HCT116 (cell line): ENCODE measurements around the gene OR8D2. TPM values are rescaled to one million over a fixed set of nuclear protein-coding genes. Genes with fewer than 3 reads are reported as not detected.

ENCODE experiments used
- ATAC-seq: fragments of 200-7000 bp; cut with Tn5 transposase; 2 replicates; pipeline ENCODE4 v1.9.1; 2020; ENCODE audit warnings: mild to moderate bottlenecking, moderate library complexity
- BruUV-seq: library from RNA; stranded (reverse); fragments of 400-500 nt; replicated peaks from 2 replicates; lab custom pipeline; 2021; lab: Mats Ljungman, UMichigan
- CTCF ChIA-PET: fragments of 300-600 bp; sonication (Branson Sonifier 250); formaldehyde crosslinking; loops from one replicate; lab custom pipeline; 2021; ENCODE audit warnings: antibody characterized with exemption; lab: Charles Lee
- POLR2A ChIA-PET: fragments of 300-600, 350-600 bp; sonication (Branson Sonifier 250); formaldehyde crosslinking; loops from one replicate; lab custom pipeline; 2021; ENCODE audit warnings: antibody characterized with exemption; lab: Charles Lee
- RAD21 ChIA-PET, 2 experiments: fragments of 300-600 bp; sonication (Branson Sonifier 250); formaldehyde crosslinking; loops; one replicate each; lab custom pipeline; 2023; ENCODE audit warnings: low total read pairs in 2 of 2; ENCODE audit not compliant: uncharacterized antibody in 2 of 2, unreplicated experiment in 2 of 2, low non-redundant PET in 1 of 2; lab: Charles Lee
- DNase-seq: peaks from one replicate; pipeline ENCODE4 v3.0.0-alpha.2; 2010; ENCODE audit warnings: low read depth, low spot score
- H2AFZ ChIP-seq: fragments of 200-600 bp; shearing (Covaris generic), sonication (generic); 2 replicates; pipeline ENCODE4 v1.6.1; 2017; ENCODE audit warnings: low read depth, mixed run types, mixed read lengths, antibody characterized with exemption, low read length; ENCODE audit not compliant: poor library complexity, severe bottlenecking
- H3K27ac ChIP-seq: 2 replicates; pipeline ENCODE4 v1.5.1; 2012; ENCODE audit warnings: low read depth, low read length
- H3K27me3 ChIP-seq: fragments of 200-600 bp; sonication (generic); 2 replicates; pipeline ENCODE4 v1.6.1; 2016; ENCODE audit warnings: mixed run types, low read length, mixed read lengths; ENCODE audit not compliant: insufficient read depth
- H3K36me3 ChIP-seq, 2 experiments: fragments of 200-500 bp in 1 of 2; fragments of 200-600 bp in 1 of 2; sonication (Bioruptor generic) in 1 of 2; sonication (generic) in 1 of 2; 2 replicates each; pipeline versions ENCODE4 v1.5.1 to v1.6.1; 2014 to 2016; ENCODE audit warnings: low read length in 2 of 2, inconsistent platforms in 1 of 2, mixed read lengths in 1 of 2, mixed run types in 1 of 2; ENCODE audit not compliant: insufficient read depth in 2 of 2, control insufficient read depth in 1 of 2
- H3K4me1 ChIP-seq, 2 experiments: fragments of 200-600 bp in 1 of 2; sonication (generic) in 1 of 2; 2 replicates each; pipeline versions ENCODE4 v1.5.1 to v1.6.1; 2012 to 2017; ENCODE audit warnings: low read length in 2 of 2, inconsistent platforms in 1 of 2, mild to moderate bottlenecking in 1 of 2, mixed read lengths in 1 of 2, mixed run types in 1 of 2, moderate library complexity in 1 of 2; ENCODE audit not compliant: insufficient read depth in 2 of 2, control insufficient read depth in 1 of 2
- H3K4me2 ChIP-seq: fragments of 200-600 bp; sonication (generic); 2 replicates; pipeline ENCODE4 v1.6.1; 2017; ENCODE audit warnings: mixed run types, low read length, mixed read lengths
- H3K4me3 ChIP-seq, 2 experiments: fragments of 200-600 bp in 1 of 2; sonication (generic) in 1 of 2; replicated peaks in 1 of 2; 2 replicates each; pipeline ENCODE4 v1.5.1; 2011 to 2016; ENCODE audit warnings: low read length in 2 of 2, control low read depth in 1 of 2, low read depth in 1 of 2, mild to moderate bottlenecking in 1 of 2, mixed read lengths in 1 of 2, mixed run types in 1 of 2
- H3K79me2 ChIP-seq: fragments of 200-600 bp; sonication (generic); 2 replicates; pipeline ENCODE4 v1.6.1; 2017; ENCODE audit warnings: mild to moderate bottlenecking, mixed run types, low read length, moderate library complexity, mixed read lengths; ENCODE audit not compliant: insufficient read depth
- H3K9ac ChIP-seq: fragments of 200-600 bp; sonication (generic); 2 replicates; pipeline ENCODE4 v1.6.1; 2016; ENCODE audit warnings: low read length, mixed read lengths
- H3K9me2 ChIP-seq: fragments of 200-600 bp; sonication (generic), shearing (Covaris generic); 2 replicates; pipeline ENCODE4 v1.6.1; 2017; ENCODE audit warnings: mixed run types, mild to moderate bottlenecking, moderate library complexity; ENCODE audit not compliant: insufficient read depth
- H3K9me3 ChIP-seq, 2 experiments: fragments of 200-500 bp in 1 of 2; fragments of 200-600 bp in 1 of 2; sonication (Bioruptor generic) in 1 of 2; sonication (generic) in 1 of 2; 2 replicates each; pipeline ENCODE4 v1.6.1; 2014 to 2017; ENCODE audit warnings: low read length in 2 of 2, mixed read lengths in 2 of 2, inconsistent platforms in 1 of 2, low read depth in 1 of 2, mild to moderate bottlenecking in 1 of 2, mixed run types in 1 of 2, moderate library complexity in 1 of 2; ENCODE audit not compliant: control insufficient read depth in 1 of 2, insufficient read depth in 1 of 2
- H4K20me1 ChIP-seq: fragments of 200-600 bp; sonication (generic), shearing (Covaris generic); 2 replicates; pipeline ENCODE4 v1.6.1; 2017; ENCODE audit warnings: mixed run types, mild to moderate bottlenecking, moderate library complexity; ENCODE audit not compliant: insufficient read depth
- CBX3 ChIP-seq: IDR thresholded peaks from 2 replicates; pipeline ENCODE4 v1.6.1; 2012; ENCODE audit warnings: low read depth
- CTCF ChIP-seq, 3 experiments: fragments of 200-600 bp in 1 of 3; sonication (generic) in 1 of 3; IDR thresholded peaks in 2 of 3; conservative IDR thresholded peaks in 1 of 3; 2 replicates each; pipeline ENCODE4 v1.5.1; 2012 to 2017; ENCODE audit warnings: low read depth in 2 of 3, low read length in 2 of 3, antibody characterized with exemption in 1 of 3, borderline replicate concordance in 1 of 3, control low read depth in 1 of 3, mild to moderate bottlenecking in 1 of 3, mixed read lengths in 1 of 3, mixed run types in 1 of 3, moderate library complexity in 1 of 3; ENCODE audit not compliant: insufficient read depth in 1 of 3
- EGR1 ChIP-seq: IDR thresholded peaks from 2 replicates; pipeline ENCODE4 v1.6.1; 2012; ENCODE audit warnings: low read depth
- JUND ChIP-seq: IDR thresholded peaks from 2 replicates; pipeline ENCODE4 v1.6.1; 2012
- POLR2A ChIP-seq: IDR thresholded peaks from 2 replicates; pipeline ENCODE4 v1.7.0; 2011; ENCODE audit warnings: borderline replicate concordance; ENCODE audit not compliant: insufficient read depth, insufficient read length; ENCODE audit errors: extremely low read depth
- POLR2AphosphoS5 ChIP-seq: IDR thresholded peaks from 2 replicates; pipeline ENCODE4 v1.6.1; 2011; ENCODE audit warnings: mild to moderate bottlenecking, low read depth, low read length, moderate library complexity
- RAD21 ChIP-seq: IDR thresholded peaks from 2 replicates; pipeline ENCODE4 v1.6.1; 2012; ENCODE audit warnings: low read depth, mild to moderate bottlenecking
- SIN3A ChIP-seq: IDR thresholded peaks from 2 replicates; pipeline ENCODE4 v1.6.1; 2012; ENCODE audit warnings: low read depth
- SP1 ChIP-seq: IDR thresholded peaks from 2 replicates; pipeline ENCODE4 v1.6.1; 2012; ENCODE audit warnings: low read depth
- SRF ChIP-seq: IDR thresholded peaks from 2 replicates; pipeline ENCODE4 v1.6.1; 2012; ENCODE audit warnings: low read depth
- YY1 ChIP-seq: IDR thresholded peaks from 2 replicates; pipeline ENCODE4 v1.6.1; 2011; ENCODE audit warnings: low read length, low read depth, moderate library complexity, mild to moderate bottlenecking; ENCODE audit not compliant: insufficient replicate concordance; ENCODE audit errors: extremely low read depth
- ZFX ChIP-seq: fragments of 450-650 bp; IDR thresholded peaks from 2 replicates; pipeline ENCODE4 v1.6.1; 2017
- ZNF274 ChIP-seq: fragments of 200-500 bp; sonication (Bioruptor generic); IDR thresholded peaks from 2 replicates; pipeline ENCODE4 v1.6.1; 2014; ENCODE audit warnings: mild to moderate bottlenecking, low read depth, low read length, inconsistent platforms
- intact Hi-C: fragments of 100-400 bp; cut with micrococcal nuclease; formaldehyde crosslinking; loops from 2 replicates; pipeline ENCODE4 v1.10.0; 2022
- total RNA-seq: library from RNA; stranded (reverse); gene quantifications from one replicate; pipeline ENCODE4 v1.2.1, GENCODE V29; 2021; ENCODE audit not compliant: unreplicated experiment
- TF ChIP-seq, protein P1 (sequence below): IDR thresholded peaks from 2 replicates; pipeline ENCODE4 v1.6.1; 2012
- TF ChIP-seq, protein P2 (sequence below): IDR thresholded peaks from 2 replicates; pipeline ENCODE4 v1.6.1; 2012

Gene OR8D2
- total RNA-seq, 1 experiment from 2014 or later = not detected

- TF ChIP-seq POLR2A (no peak), ZFX (no peak), RAD21 (no peak), JUND (no peak), POLR2AphosphoS5 (no peak), YY1 (no peak), CBX3 (no peak), ZNF274 (no peak), SIN3A (no peak), CTCF (IDR thresholded peaks at IDR 0.05 in 2 of 3, conservative IDR thresholded peaks at IDR 0.05 in 1 of 3; ENCODE audit: borderline replicate concordance in 1 of 3, insufficient read depth in 1 of 3, low read depth in 2 of 3, low read length in 2 of 3) (no peak), SP1 (no peak), EGR1 (no peak), SRF (no peak)
- TF ChIP-seq, protein P1, sequence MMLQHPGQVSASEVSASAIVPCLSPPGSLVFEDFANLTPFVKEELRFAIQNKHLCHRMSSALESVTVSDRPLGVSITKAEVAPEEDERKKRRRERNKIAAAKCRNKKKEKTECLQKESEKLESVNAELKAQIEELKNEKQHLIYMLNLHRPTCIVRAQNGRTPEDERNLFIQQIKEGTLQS = no peak
- TF ChIP-seq, protein P2, sequence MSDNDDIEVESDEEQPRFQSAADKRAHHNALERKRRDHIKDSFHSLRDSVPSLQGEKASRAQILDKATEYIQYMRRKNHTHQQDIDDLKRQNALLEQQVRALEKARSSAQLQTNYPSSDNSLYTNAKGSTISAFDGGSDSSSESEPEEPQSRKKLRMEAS = no peak
- Histone ChIP-seq H3K4me2 (no peak within 1 kb of the TSS), H3K9ac (no peak within 1 kb of the TSS), H3K27ac (no peak within 1 kb of the TSS), H3K4me3 (no peak within 1 kb of the TSS), H2AFZ (no peak within 1 kb of the TSS), H3K36me3 (no peaks in the 10 kb centered on the region), H4K20me1 (no peaks in the 10 kb centered on the region), H3K79me2 (no peaks in the 10 kb centered on the region), H3K4me1 (no peaks in the 10 kb centered on the region), H3K9me3 (no peaks in the 10 kb centered on the region), H3K27me3 (peaks cover 44% of the 10 kb centered on the region), H3K9me2 (no peaks in the 10 kb centered on the region)
- CTCF ChIA-PET = no interaction called here
- ATAC-seq = no peak
- POLR2A ChIA-PET = no interaction called here
- no TSS peak for BruUV-seq
- intact Hi-C loops = no loop called here
- RAD21 ChIA-PET = no interaction called here
- no peak for DNase-seq
Observed at GRCh38 chr11:124313849-124314248, 6.1 kb downstream of the OR8D2 start, which contains the start of gene OR8D1. TSS of gene OR8D1 (minus strand) at chr11:124313949. CDS start at chr11:124310766, 3,183 bp downstream.
